Stomach (tissue), 4 donors: Measurements from ENCODE around the gene PTPRN.

Experiments used
- POLR2AphosphoS5 ChIP-seq, 3 donors: sonication (generic); formaldehyde crosslinking; IDR thresholded peaks; one replicate each; pipeline ENCODE4 v1.6.1; 2016; ENCODE audit warnings: antibody characterized with exemption in 3 of 3
- TF ChIP-seq, protein P1 (sequence below), 7 experiments: fragments of 450-650 bp in 4 of 7; fragments of 200-600 bp in 3 of 7; sonication (generic) in 3 of 7; IDR thresholded peaks; one replicate each; pipeline ENCODE4 v1.5.1; 2016 to 2019; ENCODE audit warnings: antibody characterized with exemption in 7 of 7, control low read depth in 2 of 7, mild to moderate bottlenecking in 1 of 7

DNA sequence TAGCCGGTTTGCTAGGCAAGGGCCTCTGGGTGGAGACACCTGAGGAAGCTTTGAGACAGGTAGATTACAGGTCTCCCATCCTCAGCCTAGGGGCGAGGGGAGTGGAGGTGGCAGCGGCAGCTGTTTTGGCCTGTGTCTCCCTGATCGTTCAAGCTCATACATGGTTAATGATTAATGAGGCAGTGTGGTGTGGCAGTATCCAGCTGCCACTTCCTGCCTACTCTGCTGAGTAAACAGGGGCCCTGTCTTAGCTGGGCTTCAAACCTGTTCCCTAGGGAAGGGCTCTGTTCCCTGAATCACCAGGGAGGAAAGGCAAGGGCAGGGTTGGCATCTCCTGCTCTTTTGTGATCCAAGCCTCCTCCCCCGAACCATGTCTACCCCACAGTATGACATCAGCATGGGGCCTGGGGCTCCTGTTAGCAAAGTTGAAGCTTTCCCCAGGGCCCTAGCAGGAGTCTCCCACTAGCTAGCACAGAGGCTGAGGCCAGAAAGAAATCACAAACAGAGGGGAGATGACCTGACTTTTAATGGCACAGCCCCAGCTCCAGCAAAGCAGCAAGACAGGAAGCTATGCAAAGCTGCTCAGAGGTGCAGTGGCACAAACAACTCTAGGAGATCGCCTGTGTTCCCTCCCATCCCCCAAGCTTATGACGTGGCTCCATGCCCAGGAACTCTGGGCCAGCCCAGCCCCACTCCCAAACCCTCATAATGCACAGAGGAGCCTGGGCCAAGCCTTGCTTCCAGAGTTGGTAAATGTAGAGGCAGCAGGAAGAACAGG lies 59.8 kb downstream of the PTPRN start:
- TF ChIP-seq, protein P1, sequence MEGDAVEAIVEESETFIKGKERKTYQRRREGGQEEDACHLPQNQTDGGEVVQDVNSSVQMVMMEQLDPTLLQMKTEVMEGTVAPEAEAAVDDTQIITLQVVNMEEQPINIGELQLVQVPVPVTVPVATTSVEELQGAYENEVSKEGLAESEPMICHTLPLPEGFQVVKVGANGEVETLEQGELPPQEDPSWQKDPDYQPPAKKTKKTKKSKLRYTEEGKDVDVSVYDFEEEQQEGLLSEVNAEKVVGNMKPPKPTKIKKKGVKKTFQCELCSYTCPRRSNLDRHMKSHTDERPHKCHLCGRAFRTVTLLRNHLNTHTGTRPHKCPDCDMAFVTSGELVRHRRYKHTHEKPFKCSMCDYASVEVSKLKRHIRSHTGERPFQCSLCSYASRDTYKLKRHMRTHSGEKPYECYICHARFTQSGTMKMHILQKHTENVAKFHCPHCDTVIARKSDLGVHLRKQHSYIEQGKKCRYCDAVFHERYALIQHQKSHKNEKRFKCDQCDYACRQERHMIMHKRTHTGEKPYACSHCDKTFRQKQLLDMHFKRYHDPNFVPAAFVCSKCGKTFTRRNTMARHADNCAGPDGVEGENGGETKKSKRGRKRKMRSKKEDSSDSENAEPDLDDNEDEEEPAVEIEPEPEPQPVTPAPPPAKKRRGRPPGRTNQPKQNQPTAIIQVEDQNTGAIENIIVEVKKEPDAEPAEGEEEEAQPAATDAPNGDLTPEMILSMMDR (IDR thresholded peaks at IDR 0.05), result no peak
- TF ChIP-seq POLR2AphosphoS5 (IDR thresholded peaks at IDR 0.05), result peak; percentile 69 to 92 (median 83)
